GM12878 (cell line): Measurements from ENCODE around the gene MMP12.

Experiments used
- CREB1 ChIP-seq: IDR thresholded peaks from 2 replicates; pipeline ENCODE4 v1.6.1; 2012; ENCODE audit warnings: low read depth, mild to moderate bottlenecking, inconsistent platforms
- HDAC2 ChIP-seq: fragments of 200-600 bp; sonication (generic); IDR thresholded peaks from 2 replicates; pipeline ENCODE4 v1.6.1; 2017
- JUND ChIP-seq: IDR thresholded peaks from 2 replicates; pipeline ENCODE4 v1.6.1; 2012; ENCODE audit warnings: low read depth, mild to moderate bottlenecking, low read length, improper control_type of control experiment, moderate library complexity
- POLR2A ChIP-seq: IDR thresholded peaks from 2 replicates; pipeline ENCODE4 v1.6.1; 2011; ENCODE audit warnings: low read depth, mild to moderate bottlenecking, low read length
- POLR2AphosphoS5 ChIP-seq: IDR thresholded peaks from 2 replicates; pipeline ENCODE4 v1.6.1; 2011; ENCODE audit warnings: mild to moderate bottlenecking, low read length, inconsistent platforms
- SP1 ChIP-seq: IDR thresholded peaks from one replicate; pipeline ENCODE4 v1.6.1; 2011; ENCODE audit warnings: low read depth, low read length
- STAT1 ChIP-seq: fragments of 450-650 bp; conservative IDR thresholded peaks from 2 replicates; pipeline ENCODE4 v1.6.1; 2014; ENCODE audit warnings: antibody characterized with exemption, mild to moderate bottlenecking
- ZNF622 ChIP-seq: fragments of 450-650 bp; IDR thresholded peaks from 2 replicates; pipeline ENCODE4 v1.6.1; 2017; ENCODE audit warnings: mild to moderate bottlenecking, inconsistent platforms
- ZZZ3 ChIP-seq: IDR thresholded peaks from 2 replicates; pipeline ENCODE4 v1.6.1; 2011; ENCODE audit warnings: low read depth; ENCODE audit not compliant: control insufficient read depth, insufficient read length
- TF ChIP-seq, protein P1 (sequence below): fragments of 450-650 bp; IDR thresholded peaks from 2 replicates; pipeline ENCODE4 v1.6.1; 2017; ENCODE audit warnings: mild to moderate bottlenecking, moderate library complexity
- TF ChIP-seq, protein P2 (sequence below): IDR thresholded peaks from 2 replicates; pipeline ENCODE4 v1.6.1; 2012; ENCODE audit warnings: mild to moderate bottlenecking, low read depth, low read length
- TF ChIP-seq, protein P3 (sequence below): fragments of 450-650 bp; IDR thresholded peaks from 2 replicates; pipeline ENCODE4 v1.6.1; 2017; ENCODE audit warnings: antibody characterized with exemption, mild to moderate bottlenecking, moderate library complexity

GRCh38 chr11:102874852-102875251, at the start of gene MMP12:
- TF ChIP-seq, protein P1, sequence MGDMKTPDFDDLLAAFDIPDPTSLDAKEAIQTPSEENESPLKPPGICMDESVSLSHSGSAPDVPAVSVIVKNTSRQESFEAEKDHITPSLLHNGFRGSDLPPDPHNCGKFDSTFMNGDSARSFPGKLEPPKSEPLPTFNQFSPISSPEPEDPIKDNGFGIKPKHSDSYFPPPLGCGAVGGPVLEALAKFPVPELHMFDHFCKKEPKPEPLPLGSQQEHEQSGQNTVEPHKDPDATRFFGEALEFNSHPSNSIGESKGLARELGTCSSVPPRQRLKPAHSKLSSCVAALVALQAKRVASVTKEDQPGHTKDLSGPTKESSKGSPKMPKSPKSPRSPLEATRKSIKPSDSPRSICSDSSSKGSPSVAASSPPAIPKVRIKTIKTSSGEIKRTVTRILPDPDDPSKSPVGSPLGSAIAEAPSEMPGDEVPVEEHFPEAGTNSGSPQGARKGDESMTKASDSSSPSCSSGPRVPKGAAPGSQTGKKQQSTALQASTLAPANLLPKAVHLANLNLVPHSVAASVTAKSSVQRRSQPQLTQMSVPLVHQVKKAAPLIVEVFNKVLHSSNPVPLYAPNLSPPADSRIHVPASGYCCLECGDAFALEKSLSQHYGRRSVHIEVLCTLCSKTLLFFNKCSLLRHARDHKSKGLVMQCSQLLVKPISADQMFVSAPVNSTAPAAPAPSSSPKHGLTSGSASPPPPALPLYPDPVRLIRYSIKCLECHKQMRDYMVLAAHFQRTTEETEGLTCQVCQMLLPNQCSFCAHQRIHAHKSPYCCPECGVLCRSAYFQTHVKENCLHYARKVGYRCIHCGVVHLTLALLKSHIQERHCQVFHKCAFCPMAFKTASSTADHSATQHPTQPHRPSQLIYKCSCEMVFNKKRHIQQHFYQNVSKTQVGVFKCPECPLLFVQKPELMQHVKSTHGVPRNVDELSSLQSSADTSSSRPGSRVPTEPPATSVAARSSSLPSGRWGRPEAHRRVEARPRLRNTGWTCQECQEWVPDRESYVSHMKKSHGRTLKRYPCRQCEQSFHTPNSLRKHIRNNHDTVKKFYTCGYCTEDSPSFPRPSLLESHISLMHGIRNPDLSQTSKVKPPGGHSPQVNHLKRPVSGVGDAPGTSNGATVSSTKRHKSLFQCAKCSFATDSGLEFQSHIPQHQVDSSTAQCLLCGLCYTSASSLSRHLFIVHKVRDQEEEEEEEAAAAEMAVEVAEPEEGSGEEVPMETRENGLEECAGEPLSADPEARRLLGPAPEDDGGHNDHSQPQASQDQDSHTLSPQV = no peak
- TF ChIP-seq ZZZ3 = no peak
- TF ChIP-seq SP1 = no peak
- TF ChIP-seq CREB1 = no peak
- no peak for TF ChIP-seq POLR2AphosphoS5
- no peak for TF ChIP-seq HDAC2
- TF ChIP-seq, protein P2, sequence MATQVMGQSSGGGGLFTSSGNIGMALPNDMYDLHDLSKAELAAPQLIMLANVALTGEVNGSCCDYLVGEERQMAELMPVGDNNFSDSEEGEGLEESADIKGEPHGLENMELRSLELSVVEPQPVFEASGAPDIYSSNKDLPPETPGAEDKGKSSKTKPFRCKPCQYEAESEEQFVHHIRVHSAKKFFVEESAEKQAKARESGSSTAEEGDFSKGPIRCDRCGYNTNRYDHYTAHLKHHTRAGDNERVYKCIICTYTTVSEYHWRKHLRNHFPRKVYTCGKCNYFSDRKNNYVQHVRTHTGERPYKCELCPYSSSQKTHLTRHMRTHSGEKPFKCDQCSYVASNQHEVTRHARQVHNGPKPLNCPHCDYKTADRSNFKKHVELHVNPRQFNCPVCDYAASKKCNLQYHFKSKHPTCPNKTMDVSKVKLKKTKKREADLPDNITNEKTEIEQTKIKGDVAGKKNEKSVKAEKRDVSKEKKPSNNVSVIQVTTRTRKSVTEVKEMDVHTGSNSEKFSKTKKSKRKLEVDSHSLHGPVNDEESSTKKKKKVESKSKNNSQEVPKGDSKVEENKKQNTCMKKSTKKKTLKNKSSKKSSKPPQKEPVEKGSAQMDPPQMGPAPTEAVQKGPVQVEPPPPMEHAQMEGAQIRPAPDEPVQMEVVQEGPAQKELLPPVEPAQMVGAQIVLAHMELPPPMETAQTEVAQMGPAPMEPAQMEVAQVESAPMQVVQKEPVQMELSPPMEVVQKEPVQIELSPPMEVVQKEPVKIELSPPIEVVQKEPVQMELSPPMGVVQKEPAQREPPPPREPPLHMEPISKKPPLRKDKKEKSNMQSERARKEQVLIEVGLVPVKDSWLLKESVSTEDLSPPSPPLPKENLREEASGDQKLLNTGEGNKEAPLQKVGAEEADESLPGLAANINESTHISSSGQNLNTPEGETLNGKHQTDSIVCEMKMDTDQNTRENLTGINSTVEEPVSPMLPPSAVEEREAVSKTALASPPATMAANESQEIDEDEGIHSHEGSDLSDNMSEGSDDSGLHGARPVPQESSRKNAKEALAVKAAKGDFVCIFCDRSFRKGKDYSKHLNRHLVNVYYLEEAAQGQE = no peak
- TF ChIP-seq JUND = no peak
- TF ChIP-seq, protein P3, sequence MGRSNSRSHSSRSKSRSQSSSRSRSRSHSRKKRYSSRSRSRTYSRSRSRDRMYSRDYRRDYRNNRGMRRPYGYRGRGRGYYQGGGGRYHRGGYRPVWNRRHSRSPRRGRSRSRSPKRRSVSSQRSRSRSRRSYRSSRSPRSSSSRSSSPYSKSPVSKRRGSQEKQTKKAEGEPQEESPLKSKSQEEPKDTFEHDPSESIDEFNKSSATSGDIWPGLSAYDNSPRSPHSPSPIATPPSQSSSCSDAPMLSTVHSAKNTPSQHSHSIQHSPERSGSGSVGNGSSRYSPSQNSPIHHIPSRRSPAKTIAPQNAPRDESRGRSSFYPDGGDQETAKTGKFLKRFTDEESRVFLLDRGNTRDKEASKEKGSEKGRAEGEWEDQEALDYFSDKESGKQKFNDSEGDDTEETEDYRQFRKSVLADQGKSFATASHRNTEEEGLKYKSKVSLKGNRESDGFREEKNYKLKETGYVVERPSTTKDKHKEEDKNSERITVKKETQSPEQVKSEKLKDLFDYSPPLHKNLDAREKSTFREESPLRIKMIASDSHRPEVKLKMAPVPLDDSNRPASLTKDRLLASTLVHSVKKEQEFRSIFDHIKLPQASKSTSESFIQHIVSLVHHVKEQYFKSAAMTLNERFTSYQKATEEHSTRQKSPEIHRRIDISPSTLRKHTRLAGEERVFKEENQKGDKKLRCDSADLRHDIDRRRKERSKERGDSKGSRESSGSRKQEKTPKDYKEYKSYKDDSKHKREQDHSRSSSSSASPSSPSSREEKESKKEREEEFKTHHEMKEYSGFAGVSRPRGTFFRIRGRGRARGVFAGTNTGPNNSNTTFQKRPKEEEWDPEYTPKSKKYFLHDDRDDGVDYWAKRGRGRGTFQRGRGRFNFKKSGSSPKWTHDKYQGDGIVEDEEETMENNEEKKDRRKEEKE = no peak
- no peak for TF ChIP-seq POLR2A
- no peak for TF ChIP-seq STAT1
- TF ChIP-seq ZNF622 = no peak
